BE2C (cell line): Measurements from ENCODE around the gene CSNK2B.

Experiments used
- DNase-seq: peaks from one replicate; pipeline ENCODE4 v3.0.0-alpha.2; 2020
- H3K27me3 ChIP-seq: fragments of 250-450 bp; sonication (Bioruptor Pico); 2 replicates; pipeline ENCODE4 v1.5.1; 2020; ENCODE audit warnings: mild to moderate bottlenecking
- H3K36me3 ChIP-seq: fragments of 250-450 bp; sonication (Bioruptor Pico); 2 replicates; pipeline ENCODE4 v1.5.1; 2020; ENCODE audit warnings: mild to moderate bottlenecking
- H3K4me1 ChIP-seq: fragments of 250-450 bp; sonication (Bioruptor Pico); 2 replicates; pipeline ENCODE4 v1.5.1; 2020
- H3K4me3 ChIP-seq: 2 replicates; pipeline ENCODE4 v1.5.1; 2011; ENCODE audit warnings: low read depth, low read length
- H3K9me3 ChIP-seq: fragments of 250-450 bp; sonication (Bioruptor Pico); 2 replicates; pipeline ENCODE4 v1.5.1; 2020
- TF ChIP-seq, protein P1 (sequence below): IDR thresholded peaks from 2 replicates; pipeline ENCODE4 v1.5.1; 2012; ENCODE audit warnings: mild to moderate bottlenecking, low read depth, low read length

CSNK2B gene

DNA sequence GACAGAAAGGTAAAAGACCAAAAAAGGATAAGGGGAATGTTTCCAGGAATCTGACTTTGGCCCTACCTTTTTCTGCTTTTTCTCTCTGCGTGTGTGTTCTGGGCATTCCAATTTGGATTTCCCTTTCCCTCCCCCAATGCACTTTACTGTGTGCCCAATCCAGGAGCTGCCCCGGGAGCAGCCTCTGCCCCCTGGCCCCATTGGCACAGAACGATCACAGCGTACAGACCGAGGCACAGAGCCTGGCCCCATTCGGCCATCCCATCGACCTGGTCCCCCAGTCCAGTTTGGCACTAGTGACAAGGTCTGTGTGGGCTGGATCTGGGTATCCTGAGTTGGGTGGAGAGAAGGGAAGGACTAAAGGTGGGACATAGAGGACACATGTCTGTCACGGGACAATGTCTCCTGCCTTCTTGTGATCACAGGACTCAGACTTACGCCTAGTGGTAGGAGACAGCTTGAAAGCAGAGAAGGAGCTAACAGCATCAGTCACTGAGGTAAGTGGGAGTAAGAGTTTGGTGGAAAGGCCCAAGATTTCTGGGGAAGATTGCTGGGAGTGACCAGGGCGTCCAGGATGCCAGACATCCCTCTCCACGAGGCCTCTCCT is 30.8 kb upstream of the CSNK2B start:
- no peak for DNase-seq
- no peaks in the 10 kb centered on the region for H3K4me1 ChIP-seq
- TF ChIP-seq, protein P1, sequence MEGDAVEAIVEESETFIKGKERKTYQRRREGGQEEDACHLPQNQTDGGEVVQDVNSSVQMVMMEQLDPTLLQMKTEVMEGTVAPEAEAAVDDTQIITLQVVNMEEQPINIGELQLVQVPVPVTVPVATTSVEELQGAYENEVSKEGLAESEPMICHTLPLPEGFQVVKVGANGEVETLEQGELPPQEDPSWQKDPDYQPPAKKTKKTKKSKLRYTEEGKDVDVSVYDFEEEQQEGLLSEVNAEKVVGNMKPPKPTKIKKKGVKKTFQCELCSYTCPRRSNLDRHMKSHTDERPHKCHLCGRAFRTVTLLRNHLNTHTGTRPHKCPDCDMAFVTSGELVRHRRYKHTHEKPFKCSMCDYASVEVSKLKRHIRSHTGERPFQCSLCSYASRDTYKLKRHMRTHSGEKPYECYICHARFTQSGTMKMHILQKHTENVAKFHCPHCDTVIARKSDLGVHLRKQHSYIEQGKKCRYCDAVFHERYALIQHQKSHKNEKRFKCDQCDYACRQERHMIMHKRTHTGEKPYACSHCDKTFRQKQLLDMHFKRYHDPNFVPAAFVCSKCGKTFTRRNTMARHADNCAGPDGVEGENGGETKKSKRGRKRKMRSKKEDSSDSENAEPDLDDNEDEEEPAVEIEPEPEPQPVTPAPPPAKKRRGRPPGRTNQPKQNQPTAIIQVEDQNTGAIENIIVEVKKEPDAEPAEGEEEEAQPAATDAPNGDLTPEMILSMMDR: no peak
- H3K4me3 ChIP-seq: no peak overlapping the region
- H3K9me3 ChIP-seq: no peaks in the 10 kb centered on the region
- peaks cover 96% of the 10 kb centered on the region for H3K36me3 ChIP-seq
- no peaks in the 10 kb centered on the region for H3K27me3 ChIP-seq

DNA sequence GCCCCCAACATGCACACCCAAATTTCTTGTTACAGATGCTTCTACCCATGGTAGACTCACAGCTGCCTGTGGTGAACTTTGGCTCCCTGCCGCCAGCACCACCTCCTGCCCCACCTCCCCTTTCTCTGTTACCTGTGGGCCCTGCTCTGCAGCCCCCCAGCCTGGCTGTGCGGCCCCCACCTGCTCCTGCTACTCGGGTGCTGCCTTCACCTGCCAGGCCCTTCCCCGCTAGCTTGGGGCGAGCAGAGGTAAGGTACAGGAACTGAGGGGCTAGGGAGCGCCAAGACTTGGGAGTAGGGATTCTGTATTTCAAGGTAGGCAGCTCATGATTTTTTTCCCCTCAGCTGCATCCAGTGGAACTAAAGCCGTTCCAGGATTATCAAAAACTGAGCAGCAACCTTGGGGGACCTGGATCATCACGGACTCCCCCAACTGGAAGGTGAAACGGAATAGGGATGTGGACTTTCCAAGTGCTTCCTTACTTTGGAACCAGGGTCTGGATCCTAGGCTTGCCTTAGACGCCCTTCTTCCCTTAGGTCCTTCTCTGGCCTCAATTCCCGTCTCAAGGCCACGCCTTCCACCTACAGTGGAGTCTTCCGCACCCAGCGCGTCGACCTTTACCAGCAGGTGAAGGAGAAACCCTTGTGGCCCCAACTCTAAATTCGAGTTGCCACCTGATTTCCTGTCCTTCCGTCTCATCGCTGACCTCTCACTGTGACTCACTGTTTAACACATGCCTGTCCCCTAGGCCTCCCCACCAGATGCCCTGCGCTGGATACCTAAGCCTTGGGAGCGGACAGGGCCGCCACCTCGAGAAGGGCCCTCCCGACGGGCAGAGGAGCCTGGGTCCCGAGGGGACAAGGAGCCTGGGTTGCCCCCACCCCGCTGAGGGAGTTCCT is 28.9 kb upstream of the CSNK2B start:
- H3K27me3 ChIP-seq: no peaks in the 10 kb centered on the region
- no peaks in the 10 kb centered on the region for H3K4me1 ChIP-seq
- TF ChIP-seq, protein P1: no peak
- no peaks in the 10 kb centered on the region for H3K9me3 ChIP-seq
- H3K4me3 ChIP-seq: no peak overlapping the region
- peaks cover 96% of the 10 kb centered on the region for H3K36me3 ChIP-seq
- no peak for DNase-seq

- TF ChIP-seq, protein P1: no peak
- Histone ChIP-seq H3K4me1 (no peaks in the 10 kb centered on the region), H3K4me3 (no peak overlapping the region), H3K36me3 (peaks cover 85% of the 10 kb centered on the region), H3K27me3 (no peaks in the 10 kb centered on the region), H3K9me3 (no peaks in the 10 kb centered on the region)
- no peak for DNase-seq
These were observed 26.8 kb upstream of the CSNK2B start for GRCh38 chr6:31639043-31639442.

DNA sequence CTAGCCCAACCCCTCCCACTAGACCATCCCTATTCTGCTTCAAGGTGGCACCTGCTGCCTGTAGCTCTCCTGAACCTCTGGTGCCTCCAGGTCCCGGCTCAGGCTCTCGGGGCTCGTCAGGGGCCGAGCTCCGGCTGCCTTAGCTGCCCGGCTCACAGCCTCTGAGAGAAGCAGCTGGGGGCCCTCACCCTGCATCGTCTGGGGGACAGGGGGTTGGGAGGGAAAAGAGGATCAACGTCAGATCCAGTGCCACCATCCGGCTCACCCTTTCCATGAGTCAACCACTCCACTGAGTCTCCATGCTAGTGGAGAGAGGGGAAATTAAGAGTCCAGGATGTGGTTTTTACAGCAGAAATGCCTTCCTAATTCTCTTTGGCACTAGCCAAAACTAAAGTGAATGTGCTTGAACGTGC is 26.4 kb upstream of the CSNK2B start:
- TF ChIP-seq, protein P1: no peak
- no peak for DNase-seq
- H3K9me3 ChIP-seq: no peaks in the 10 kb centered on the region
- peaks cover 85% of the 10 kb centered on the region for H3K36me3 ChIP-seq
- H3K4me1 ChIP-seq: no peaks in the 10 kb centered on the region
- no peaks in the 10 kb centered on the region for H3K27me3 ChIP-seq
- H3K4me3 ChIP-seq: no peak overlapping the region

GRCh38 chr6:31640612-31641011 is 25.3 kb upstream of the CSNK2B start:
- H3K36me3 ChIP-seq: peaks cover 85% of the 10 kb centered on the region
- no peak for DNase-seq
- TF ChIP-seq, protein P1: no peak

GRCh38 chr6:31641370-31641769 is 24.5 kb upstream of the CSNK2B start:
- Histone ChIP-seq H3K27me3 (no peaks in the 10 kb centered on the region), H3K36me3 (peaks cover 84% of the 10 kb centered on the region), H3K4me1 (no peaks in the 10 kb centered on the region), H3K9me3 (no peaks in the 10 kb centered on the region), H3K4me3 (no peak overlapping the region)
- DNase-seq: no peak
- TF ChIP-seq, protein P1: no peak

More at GRCh38 chr6:31640612-31641011, 25.3 kb upstream of the CSNK2B start:
- Histone ChIP-seq H3K4me3 (no peak overlapping the region), H3K4me1 (no peaks in the 10 kb centered on the region), H3K27me3 (no peaks in the 10 kb centered on the region), H3K9me3 (no peaks in the 10 kb centered on the region)
